MM.1S (cell line): ENCODE measurements around the gene DGCR8.

Source experiments
- EZH2 ChIP-seq: fragments of 300-600 bp; sonication (generic); optimal IDR thresholded peaks from 2 replicates; pipeline ENCODE3; 2017; ENCODE audit warnings: low read depth, mild to moderate bottlenecking, antibody characterized with exemption, low read length, mixed read lengths
- TF ChIP-seq, protein P1 (sequence below): fragments of 300-600 bp; sonication (generic); IDR thresholded peaks from 2 replicates; pipeline ENCODE4 v1.5.1; 2016; ENCODE audit warnings: antibody characterized with exemption, low read length, mixed read lengths

DNA sequence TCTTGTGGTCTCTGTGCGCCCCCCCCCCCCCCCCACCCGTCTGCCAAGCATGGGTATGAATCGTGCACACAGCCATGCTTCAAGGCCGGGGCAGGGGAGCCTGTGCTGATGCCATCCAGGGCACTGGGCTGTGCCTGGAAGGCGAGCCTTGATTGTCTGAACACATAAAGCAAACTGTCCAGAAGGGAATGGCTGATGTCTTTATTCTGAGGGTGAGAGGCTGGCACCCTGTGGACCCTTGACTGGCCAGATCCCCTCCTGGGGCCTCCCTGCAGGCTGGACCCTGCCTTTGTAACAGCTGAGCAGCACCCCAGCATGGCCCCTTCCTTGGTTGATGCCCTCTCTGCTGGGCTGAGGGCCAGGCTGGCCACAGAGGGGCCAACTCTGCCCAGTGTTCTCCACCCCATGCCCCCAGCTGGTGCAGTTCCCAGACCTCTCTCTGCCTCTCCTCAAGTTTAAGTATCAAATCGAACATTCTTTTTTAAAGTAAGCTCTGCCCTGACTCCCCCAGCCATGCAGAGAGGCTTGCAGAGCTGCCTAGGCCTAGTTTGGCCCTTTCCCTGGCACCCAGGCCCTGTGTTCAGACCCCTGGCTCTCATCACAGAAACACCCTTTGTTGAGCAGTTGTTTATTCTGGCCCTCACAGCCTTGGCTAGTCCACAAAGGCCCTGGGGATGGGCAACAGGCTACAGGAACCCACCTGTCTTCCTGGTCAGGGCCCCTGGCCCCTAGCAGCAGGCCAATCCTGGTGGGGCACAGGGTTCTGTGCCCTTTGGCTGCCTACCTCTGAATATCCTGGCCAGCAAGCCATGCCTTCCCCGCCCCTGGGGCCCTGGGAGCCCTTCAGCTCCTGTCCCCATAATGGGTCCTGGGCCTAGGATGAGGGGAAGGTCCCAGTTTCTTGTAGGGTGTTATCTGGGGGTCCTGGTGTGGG, 31.9 kb downstream of the DGCR8 start:
- TF ChIP-seq, protein P1, sequence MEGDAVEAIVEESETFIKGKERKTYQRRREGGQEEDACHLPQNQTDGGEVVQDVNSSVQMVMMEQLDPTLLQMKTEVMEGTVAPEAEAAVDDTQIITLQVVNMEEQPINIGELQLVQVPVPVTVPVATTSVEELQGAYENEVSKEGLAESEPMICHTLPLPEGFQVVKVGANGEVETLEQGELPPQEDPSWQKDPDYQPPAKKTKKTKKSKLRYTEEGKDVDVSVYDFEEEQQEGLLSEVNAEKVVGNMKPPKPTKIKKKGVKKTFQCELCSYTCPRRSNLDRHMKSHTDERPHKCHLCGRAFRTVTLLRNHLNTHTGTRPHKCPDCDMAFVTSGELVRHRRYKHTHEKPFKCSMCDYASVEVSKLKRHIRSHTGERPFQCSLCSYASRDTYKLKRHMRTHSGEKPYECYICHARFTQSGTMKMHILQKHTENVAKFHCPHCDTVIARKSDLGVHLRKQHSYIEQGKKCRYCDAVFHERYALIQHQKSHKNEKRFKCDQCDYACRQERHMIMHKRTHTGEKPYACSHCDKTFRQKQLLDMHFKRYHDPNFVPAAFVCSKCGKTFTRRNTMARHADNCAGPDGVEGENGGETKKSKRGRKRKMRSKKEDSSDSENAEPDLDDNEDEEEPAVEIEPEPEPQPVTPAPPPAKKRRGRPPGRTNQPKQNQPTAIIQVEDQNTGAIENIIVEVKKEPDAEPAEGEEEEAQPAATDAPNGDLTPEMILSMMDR: no peak
- no peak for TF ChIP-seq EZH2
